Measurements from ENCODE around the gene PTPA.

DNA sequence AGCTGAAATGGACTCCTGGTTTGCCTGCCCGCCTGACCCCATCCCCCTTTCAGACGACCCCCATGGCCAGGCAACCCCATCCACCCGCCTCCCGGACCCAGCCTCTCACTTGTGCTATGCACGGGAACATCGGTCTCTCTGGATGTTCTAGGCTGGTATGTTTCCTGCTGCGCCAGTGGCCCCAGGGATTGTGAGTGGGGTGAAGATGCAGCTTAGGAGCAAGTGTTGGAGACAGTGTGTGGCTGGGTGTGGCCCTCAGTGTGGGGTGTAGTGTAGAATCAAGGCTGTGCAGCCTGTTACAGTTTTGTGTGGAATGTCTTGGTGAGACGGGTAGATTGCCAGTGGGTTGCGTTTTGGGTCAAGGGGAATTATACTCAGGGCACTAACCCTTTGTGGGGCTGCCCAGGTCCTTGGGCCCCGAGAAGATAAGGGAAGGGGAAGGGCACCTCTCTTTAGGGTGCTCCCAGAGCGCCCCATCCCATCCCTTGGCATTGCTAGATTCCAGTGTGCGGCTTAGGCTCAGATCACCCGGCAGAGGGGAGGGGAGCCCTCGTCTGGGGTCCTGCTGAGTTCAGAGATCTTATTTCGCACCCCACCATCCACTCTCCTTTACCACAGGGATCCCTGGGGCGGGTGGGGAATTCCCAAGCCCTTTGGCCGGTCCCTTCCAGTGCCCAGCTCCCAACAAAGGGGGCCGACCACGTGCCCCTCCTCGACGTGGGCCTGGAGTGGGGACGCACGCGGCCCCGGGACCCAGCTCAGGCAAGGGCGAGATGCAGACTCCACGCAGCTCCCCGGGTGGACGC is 62.3 kb downstream of the PTPA start:
- TF ChIP-seq POLR2A (IDR thresholded peaks at IDR 0.05), result no peak
- TF ChIP-seq, protein P1, sequence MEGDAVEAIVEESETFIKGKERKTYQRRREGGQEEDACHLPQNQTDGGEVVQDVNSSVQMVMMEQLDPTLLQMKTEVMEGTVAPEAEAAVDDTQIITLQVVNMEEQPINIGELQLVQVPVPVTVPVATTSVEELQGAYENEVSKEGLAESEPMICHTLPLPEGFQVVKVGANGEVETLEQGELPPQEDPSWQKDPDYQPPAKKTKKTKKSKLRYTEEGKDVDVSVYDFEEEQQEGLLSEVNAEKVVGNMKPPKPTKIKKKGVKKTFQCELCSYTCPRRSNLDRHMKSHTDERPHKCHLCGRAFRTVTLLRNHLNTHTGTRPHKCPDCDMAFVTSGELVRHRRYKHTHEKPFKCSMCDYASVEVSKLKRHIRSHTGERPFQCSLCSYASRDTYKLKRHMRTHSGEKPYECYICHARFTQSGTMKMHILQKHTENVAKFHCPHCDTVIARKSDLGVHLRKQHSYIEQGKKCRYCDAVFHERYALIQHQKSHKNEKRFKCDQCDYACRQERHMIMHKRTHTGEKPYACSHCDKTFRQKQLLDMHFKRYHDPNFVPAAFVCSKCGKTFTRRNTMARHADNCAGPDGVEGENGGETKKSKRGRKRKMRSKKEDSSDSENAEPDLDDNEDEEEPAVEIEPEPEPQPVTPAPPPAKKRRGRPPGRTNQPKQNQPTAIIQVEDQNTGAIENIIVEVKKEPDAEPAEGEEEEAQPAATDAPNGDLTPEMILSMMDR (IDR thresholded peaks at IDR 0.05), result no peak
